ENCODE results near the gene CXCL6.
A peak's percentile ranks its signal among the peaks of the same experiment; 100 is the strongest.

CXCL6 gene

DNA sequence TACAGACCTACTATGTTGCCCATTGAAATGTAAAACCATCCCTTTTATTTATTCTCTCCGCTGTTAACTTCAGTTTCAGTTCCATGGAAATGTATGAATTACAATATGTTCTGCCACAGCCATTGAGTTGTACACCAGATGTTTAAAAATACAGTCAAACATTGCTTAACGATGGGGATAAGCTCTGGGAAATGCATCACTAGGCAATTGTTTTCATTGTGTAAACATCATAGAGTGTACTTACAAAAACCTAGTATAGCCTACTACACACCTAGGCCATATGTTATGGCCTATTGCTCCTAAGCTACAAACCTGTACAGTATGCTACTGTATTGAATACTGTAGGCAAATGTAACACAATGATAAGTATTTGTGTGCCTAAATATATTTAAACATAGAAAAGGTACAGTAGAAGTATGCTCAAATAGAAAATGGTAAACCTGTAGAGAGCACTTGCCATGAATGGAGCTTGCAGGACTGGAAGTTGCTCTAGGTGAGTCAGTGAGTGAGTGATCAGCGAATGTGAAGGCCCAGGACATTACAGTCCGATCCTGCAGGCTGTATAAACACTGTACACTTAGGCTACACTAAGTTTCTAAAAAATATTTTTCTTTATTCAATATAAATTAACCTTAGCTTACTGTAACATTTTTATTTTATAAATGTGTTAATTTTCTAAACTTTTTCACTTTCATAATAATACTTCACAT, 13.9 kb downstream of the CXCL6 start:
- no CpG with 5 or more reads among the region's 4 CpGs for WGBS (ENCODE audit: extremely low coverage, insufficient coverage, low lambda C conversion rate)

GRCh38 chr4:73851293-73851692, 14.8 kb downstream of the CXCL6 start:
- no peaks in the 10 kb centered on the region for H3K27me3 ChIP-seq (ENCODE audit: insufficient read depth, low read length, poor library complexity)
- H3K18ac ChIP-seq (ENCODE audit: low read length), result no peak overlapping the region
- H3K36me3 ChIP-seq (ENCODE audit: control insufficient read depth, insufficient read depth, low read length), result no peaks in the 10 kb centered on the region
- no peak overlapping the region for H3K23ac ChIP-seq (ENCODE audit: low read length)
- no peak overlapping the region for H3K4me2 ChIP-seq (ENCODE audit: low read length)
- H3K4ac ChIP-seq (ENCODE audit: low read depth, low read length), result no peak overlapping the region
- no peaks in the 10 kb centered on the region for H3K79me1 ChIP-seq (ENCODE audit: low read length)
- H2AK5ac ChIP-seq (ENCODE audit: low read length), result no peak overlapping the region
- no peak overlapping the region for H2BK5ac ChIP-seq (ENCODE audit: low read length)
- H2BK15ac ChIP-seq (replicated peaks; ENCODE audit: low read depth), result no peak overlapping the region
- no peak overlapping the region for H3K56ac ChIP-seq (ENCODE audit: low read length)
- no peak overlapping the region for H4K8ac ChIP-seq (ENCODE audit: low read depth, low read length)
- no CpG with 5 or more reads among the region's 1 CpG for WGBS (ENCODE audit: extremely low coverage, insufficient coverage, low lambda C conversion rate)
- H3K79me2 ChIP-seq (ENCODE audit: control insufficient read depth, insufficient read depth, low read length), result no peaks in the 10 kb centered on the region
- DNase-seq, result no peak
- no peak overlapping the region for H3K9ac ChIP-seq (ENCODE audit: low read length)
- H2BK120ac ChIP-seq (ENCODE audit: low read depth, low read length), result no peak overlapping the region
- H3K4me3 ChIP-seq (ENCODE audit: low read length), result no peak overlapping the region
- no peak overlapping the region for H3K27ac ChIP-seq (ENCODE audit: low read depth, low read length)
- H4K5ac ChIP-seq (ENCODE audit: low read length), result no peak overlapping the region
- H3K4me1 ChIP-seq (ENCODE audit: control insufficient read depth, low read depth, low read length), result no peaks in the 10 kb centered on the region

More for the DNA sequence above, 13.9 kb downstream of the CXCL6 start:
- H2BK5ac ChIP-seq (ENCODE audit: low read length), result no peak overlapping the region
- H4K5ac ChIP-seq (ENCODE audit: low read length), result no peak overlapping the region
- no peaks in the 10 kb centered on the region for H3K79me2 ChIP-seq (ENCODE audit: control insufficient read depth, insufficient read depth, low read length)
- no peaks in the 10 kb centered on the region for H3K36me3 ChIP-seq (ENCODE audit: control insufficient read depth, insufficient read depth, low read length)
- H3K27ac ChIP-seq (ENCODE audit: low read depth, low read length), result no peak overlapping the region
- no peaks in the 10 kb centered on the region for H3K27me3 ChIP-seq (ENCODE audit: insufficient read depth, low read length, poor library complexity)
- no peaks in the 10 kb centered on the region for H3K79me1 ChIP-seq (ENCODE audit: low read length)
- no peak overlapping the region for H2BK15ac ChIP-seq (replicated peaks; ENCODE audit: low read depth)
- H2AK5ac ChIP-seq (ENCODE audit: low read length), result no peak overlapping the region
- no peak overlapping the region for H3K56ac ChIP-seq (ENCODE audit: low read length)
- H3K4ac ChIP-seq (ENCODE audit: low read depth, low read length), result no peak overlapping the region
- H3K4me1 ChIP-seq (ENCODE audit: control insufficient read depth, low read depth, low read length), result no peaks in the 10 kb centered on the region
- no peak overlapping the region for H4K8ac ChIP-seq (ENCODE audit: low read depth, low read length)
- no peak overlapping the region for H3K9ac ChIP-seq (ENCODE audit: low read length)
- H3K4me3 ChIP-seq (ENCODE audit: low read length), result no peak overlapping the region
- no peak overlapping the region for H2BK120ac ChIP-seq (ENCODE audit: low read depth, low read length)
- no peak overlapping the region for H3K4me2 ChIP-seq (ENCODE audit: low read length)
- no peak for DNase-seq
- H3K18ac ChIP-seq (ENCODE audit: low read length), result no peak overlapping the region
- no peak overlapping the region for H3K23ac ChIP-seq (ENCODE audit: low read length)

GRCh38 chr4:73852771-73853170, 16.3 kb downstream of the CXCL6 start:
- H2BK15ac ChIP-seq (replicated peaks; ENCODE audit: low read depth), result no peak overlapping the region
- no peak overlapping the region for H4K5ac ChIP-seq (ENCODE audit: low read length)
- H3K4me2 ChIP-seq (ENCODE audit: low read length), result no peak overlapping the region
- H3K4me1 ChIP-seq (ENCODE audit: control insufficient read depth, low read depth, low read length), result no peaks in the 10 kb centered on the region
- H3K36me3 ChIP-seq (ENCODE audit: control insufficient read depth, insufficient read depth, low read length), result no peaks in the 10 kb centered on the region
- H3K27ac ChIP-seq (ENCODE audit: low read depth, low read length), result no peak overlapping the region
- H3K18ac ChIP-seq (ENCODE audit: low read length), result no peak overlapping the region
- H3K9ac ChIP-seq (ENCODE audit: low read length), result no peak overlapping the region
- H3K27me3 ChIP-seq (ENCODE audit: insufficient read depth, low read length, poor library complexity), result no peaks in the 10 kb centered on the region
- no peak overlapping the region for H2BK120ac ChIP-seq (ENCODE audit: low read depth, low read length)
- DNase-seq, result no peak
- no peak overlapping the region for H3K56ac ChIP-seq (ENCODE audit: low read length)
- no peaks in the 10 kb centered on the region for H3K79me2 ChIP-seq (ENCODE audit: control insufficient read depth, insufficient read depth, low read length)
- no peak overlapping the region for H4K8ac ChIP-seq (ENCODE audit: low read depth, low read length)
- H3K4me3 ChIP-seq (ENCODE audit: low read length), result no peak overlapping the region
- no peak overlapping the region for H2AK5ac ChIP-seq (ENCODE audit: low read length)
- no peak overlapping the region for H2BK5ac ChIP-seq (ENCODE audit: low read length)
- no peak overlapping the region for H3K4ac ChIP-seq (ENCODE audit: low read depth, low read length)
- no peak overlapping the region for H3K23ac ChIP-seq (ENCODE audit: low read length)
- no peaks in the 10 kb centered on the region for H3K79me1 ChIP-seq (ENCODE audit: low read length)

- Histone ChIP-seq H4K8ac (ENCODE audit: low read depth, low read length) (no peak within 1 kb of the TSS), H3K56ac (ENCODE audit: low read length) (no peak within 1 kb of the TSS), H3K4me1 (ENCODE audit: control insufficient read depth, low read depth, low read length) (no peaks in the 10 kb centered on the region), H3K27me3 (ENCODE audit: insufficient read depth, low read length, poor library complexity) (no peaks in the 10 kb centered on the region), H3K4ac (ENCODE audit: low read depth, low read length) (no peak within 1 kb of the TSS), H2AK5ac (ENCODE audit: low read length) (no peak within 1 kb of the TSS), H3K18ac (ENCODE audit: low read length) (no peak within 1 kb of the TSS), H3K23ac (ENCODE audit: low read length) (no peak within 1 kb of the TSS), H2BK5ac (ENCODE audit: low read length) (no peak within 1 kb of the TSS), H2BK15ac (replicated peaks; ENCODE audit: low read depth) (no peak within 1 kb of the TSS), H3K27ac (ENCODE audit: low read depth, low read length) (no peak within 1 kb of the TSS), H3K4me2 (ENCODE audit: low read length) (no peak within 1 kb of the TSS), H3K9ac (ENCODE audit: low read length) (no peak within 1 kb of the TSS), H3K4me3 (ENCODE audit: low read length) (no peak within 1 kb of the TSS), H3K36me3 (ENCODE audit: control insufficient read depth, insufficient read depth, low read length) (no peaks in the 10 kb centered on the region), H3K79me2 (ENCODE audit: control insufficient read depth, insufficient read depth, low read length) (no peaks in the 10 kb centered on the region), H4K5ac (ENCODE audit: low read length) (no peak within 1 kb of the TSS), H3K79me1 (ENCODE audit: low read length) (no peaks in the 10 kb centered on the region), H2BK120ac (ENCODE audit: low read depth, low read length) (no peak within 1 kb of the TSS)
- peak; percentile 13 for DNase-seq
- no CpG with 5 or more reads among the region's 22 CpGs for WGBS (ENCODE audit: extremely low coverage, insufficient coverage, low lambda C conversion rate)
These were observed 16.8 kb downstream of the CXCL6 start, which contains the start of gene PF4V1 for GRCh38 chr4:73853246-73853704. Gene PF4V1 (plus strand): TSS chr4:73853296. CDS start chr4:73853363, 67 bp downstream.

GRCh38 chr4:73853718-73854473, 17.4 kb downstream of the CXCL6 start:
- no peak for DNase-seq
- H2BK5ac ChIP-seq (ENCODE audit: low read length), result no peak overlapping the region
- H3K4me2 ChIP-seq (ENCODE audit: low read length), result no peak overlapping the region
- no peak overlapping the region for H3K9ac ChIP-seq (ENCODE audit: low read length)
- no peak overlapping the region for H2BK120ac ChIP-seq (ENCODE audit: low read depth, low read length)
- H2BK15ac ChIP-seq (replicated peaks; ENCODE audit: low read depth), result no peak overlapping the region
- no peak overlapping the region for H2AK5ac ChIP-seq (ENCODE audit: low read length)
- H3K79me2 ChIP-seq (ENCODE audit: control insufficient read depth, insufficient read depth, low read length), result no peaks in the 10 kb centered on the region
- H3K36me3 ChIP-seq (ENCODE audit: control insufficient read depth, insufficient read depth, low read length), result no peaks in the 10 kb centered on the region
- H4K5ac ChIP-seq (ENCODE audit: low read length), result no peak overlapping the region
- no peak overlapping the region for H3K56ac ChIP-seq (ENCODE audit: low read length)
- no peak overlapping the region for H3K4me3 ChIP-seq (ENCODE audit: low read length)
- H3K79me1 ChIP-seq (ENCODE audit: low read length), result no peaks in the 10 kb centered on the region
- H3K23ac ChIP-seq (ENCODE audit: low read length), result no peak overlapping the region
- no peak overlapping the region for H4K8ac ChIP-seq (ENCODE audit: low read depth, low read length)
- H3K18ac ChIP-seq (ENCODE audit: low read length), result no peak overlapping the region
- no peaks in the 10 kb centered on the region for H3K27me3 ChIP-seq (ENCODE audit: insufficient read depth, low read length, poor library complexity)
- no peak overlapping the region for H3K27ac ChIP-seq (ENCODE audit: low read depth, low read length)
- no CpG with 5 or more reads among the region's 8 CpGs for WGBS (ENCODE audit: extremely low coverage, insufficient coverage, low lambda C conversion rate)
- H3K4ac ChIP-seq (ENCODE audit: low read depth, low read length), result no peak overlapping the region
- no peaks in the 10 kb centered on the region for H3K4me1 ChIP-seq (ENCODE audit: control insufficient read depth, low read depth, low read length)

Measured in mesendoderm (in vitro differentiated cells).